Activated CD4-positive, alpha-beta memory T cell treated with anti-CD3 and anti-CD28 coated beads for 36 hours (primary cell): ENCODE results near the gene METTL25B. TPM values are rescaled to one million over a fixed set of nuclear protein-coding genes. Genes with fewer than 3 reads are reported as not detected.

ENCODE experiments used
- CTCF ChIA-PET: fragments of 350-600 bp; sonication (Branson Sonifier 250); formaldehyde crosslinking; loops from one replicate; lab custom pipeline; 2021; ENCODE audit warnings: antibody characterized with exemption, inconsistent platforms; lab: Charles Lee
- POLR2A ChIA-PET: fragments of 350-600 bp; sonication (Branson Sonifier 250); formaldehyde crosslinking; loops from one replicate; lab custom pipeline; 2021; ENCODE audit warnings: antibody characterized with exemption; lab: Charles Lee
- DNase-seq: peaks from one replicate; pipeline ENCODE4 v3.0.0-alpha.2; 2020
- H3K27ac Mint-ChIP-seq: one replicate; pipeline ENCODE4 v1.8.0; 2021; ENCODE audit warnings: mixed read lengths
- H3K27me3 Mint-ChIP-seq: one replicate; pipeline ENCODE4 v1.8.0; 2021; ENCODE audit warnings: mixed read lengths
- H3K36me3 Mint-ChIP-seq: one replicate; pipeline ENCODE4 v1.8.0; 2021; ENCODE audit warnings: mixed read lengths
- H3K4me1 Mint-ChIP-seq: one replicate; pipeline ENCODE4 v1.8.0; 2021; ENCODE audit warnings: low read depth, mixed read lengths
- H3K4me3 Mint-ChIP-seq: one replicate; pipeline ENCODE4 v1.8.0; 2021; ENCODE audit warnings: mild to moderate bottlenecking, mixed read lengths
- H3K9me3 Mint-ChIP-seq: one replicate; pipeline ENCODE4 v1.8.0; 2021; ENCODE audit warnings: mixed read lengths
- intact Hi-C: fragments of 100-400 bp; cut with micrococcal nuclease; formaldehyde crosslinking; loops from one replicate; pipeline ENCODE4 v1.15.1; 2023
- total RNA-seq, 2 experiments: library from RNA; stranded (reverse); gene quantifications; one replicate each; pipeline ENCODE4 v1.2.3, GENCODE V29; 2021

METTL25B gene
- total RNA-seq, 2 experiments from 2014 or later = 43.0 to 46.3 TPM

- Mint-ChIP-seq H3K27ac (no peak overlapping the region), H3K4me1 (peaks cover 20% of the 10 kb centered on the region), H3K4me3 (no peak overlapping the region), H3K9me3 (no peaks in the 10 kb centered on the region), H3K36me3 (no peaks in the 10 kb centered on the region), H3K27me3 (peaks cover 6% of the 10 kb centered on the region)
- POLR2A ChIA-PET = no interaction called here
- CTCF ChIA-PET = interaction anchor here (6.9 to 34.5 kb wide), 2 partner anchors 16 to 19 kb away, joined by 61 to 1179 read pairs; partner anchors contain the start of genes CRABP2 and NES
- intact Hi-C loops = no loop called here
- no peak for DNase-seq
Measured at GRCh38 chr1:156709757-156710489, 18.3 kb upstream of the METTL25B start.

GRCh38 chr1:156711011-156711817 is 17.1 kb upstream of the METTL25B start:
- Mint-ChIP-seq H3K27me3 (no peaks in the 10 kb centered on the region), H3K4me1 (peaks cover 7% of the 10 kb centered on the region), H3K4me3 (no peak overlapping the region), H3K27ac (no peak overlapping the region), H3K9me3 (no peaks in the 10 kb centered on the region), H3K36me3 (no peaks in the 10 kb centered on the region)
- no peak for DNase-seq
- intact Hi-C loops = no loop called here
- ChIA-PET CTCF (interaction anchor here (0.6 to 34.5 kb wide), 6 partner anchors 9 to 325 kb away, joined by 3 to 1179 read pairs (median 4); partner anchors contain the start of genes CRABP2 and NES), POLR2A (interaction anchor here (1.0 to 1.7 kb wide), 2 partner anchors 15 to 22 kb away, joined by 3 to 6 read pairs; no protein-coding TSS in a partner anchor)

GRCh38 chr1:156712626-156713025 is 15.6 kb upstream of the METTL25B start:
- intact Hi-C loops = no loop called here
- ChIA-PET POLR2A (interaction anchor here (0.7 to 1.7 kb wide), 2 partner anchors 23 to 156 kb away, joined by 3 to 6 read pairs; no protein-coding TSS in a partner anchor), CTCF (interaction anchor here (1.0 to 34.5 kb wide), 5 partner anchors 9 to 327 kb away, joined by 3 to 1179 read pairs (median 4); partner anchors contain the start of genes CRABP2 and NES)
- no peak for DNase-seq
- Mint-ChIP-seq H3K4me3 (no peak overlapping the region), H3K27me3 (no peaks in the 10 kb centered on the region), H3K9me3 (no peaks in the 10 kb centered on the region), H3K4me1 (no peaks in the 10 kb centered on the region), H3K27ac (no peak overlapping the region), H3K36me3 (peaks cover 2% of the 10 kb centered on the region)

- no peaks in the 10 kb centered on the region for H3K9me3 Mint-ChIP-seq
- H3K36me3 Mint-ChIP-seq = peaks cover 3% of the 10 kb centered on the region
- POLR2A ChIA-PET = interaction anchor here (1.4 kb wide), 1 partner anchor 13 kb away, joined by 4 read pairs; the partner anchor contains the start of genes ISG20L2 and METTL25B
- intact Hi-C loops = no loop called here
- H3K4me3 Mint-ChIP-seq = no peak overlapping the region
- peaks cover under 1% of the 10 kb centered on the region for H3K4me1 Mint-ChIP-seq
- CTCF ChIA-PET = interaction anchor here (1.4 to 34.5 kb wide), 3 partner anchors 11 to 54 kb away, joined by 3 to 1179 read pairs (median 61); partner anchors contain the start of genes CRABP2 and NES
- no peak overlapping the region for H3K27ac Mint-ChIP-seq
- no peaks in the 10 kb centered on the region for H3K27me3 Mint-ChIP-seq
- no peak for DNase-seq
Measured at GRCh38 chr1:156714830-156715229, 13.4 kb upstream of the METTL25B start.

- peaks cover 8% of the 10 kb centered on the region for H3K4me1 Mint-ChIP-seq
- H3K9me3 Mint-ChIP-seq = no peaks in the 10 kb centered on the region
- H3K27me3 Mint-ChIP-seq = no peaks in the 10 kb centered on the region
- H3K4me3 Mint-ChIP-seq = no peak overlapping the region
- no peak overlapping the region for H3K27ac Mint-ChIP-seq
- no peak for DNase-seq
- intact Hi-C loops = no loop called here
- ChIA-PET CTCF (interaction anchor here (0.7 to 34.5 kb wide), 5 partner anchors 8 to 121 kb away, joined by 3 to 1179 read pairs (median 3); partner anchors contain the start of genes CRABP2 and NES), POLR2A (no interaction called here)
- H3K36me3 Mint-ChIP-seq = peaks cover 14% of the 10 kb centered on the region
Measured at GRCh38 chr1:156717351-156717750, 10.9 kb upstream of the METTL25B start.

GRCh38 chr1:156721131-156721530 is 7.1 kb upstream of the METTL25B start:
- no peaks in the 10 kb centered on the region for H3K27me3 Mint-ChIP-seq
- CTCF ChIA-PET = interaction anchor here (0.6 to 34.5 kb wide), 5 partner anchors 8 to 95 kb away, joined by 3 to 1179 read pairs (median 3); partner anchors contain the start of genes CRABP2 and NES
- peaks cover 28% of the 10 kb centered on the region for H3K4me1 Mint-ChIP-seq
- peak overlapping the region; percentile 77 for H3K27ac Mint-ChIP-seq
- H3K4me3 Mint-ChIP-seq = no peak overlapping the region
- POLR2A ChIA-PET = interaction anchor here (1.0 kb wide), 1 partner anchor 220 kb away, joined by 3 read pairs; the partner anchor contains the start of gene MEF2D
- DNase-seq = no peak
- intact Hi-C loops = no loop called here
- no peaks in the 10 kb centered on the region for H3K9me3 Mint-ChIP-seq
- H3K36me3 Mint-ChIP-seq = peaks cover 35% of the 10 kb centered on the region

GRCh38 chr1:156721535-156721934 is 6.7 kb upstream of the METTL25B start:
- peak; percentile 38 for DNase-seq
- intact Hi-C loops = no loop called here
- Mint-ChIP-seq H3K4me1 (peaks cover 28% of the 10 kb centered on the region), H3K27me3 (no peaks in the 10 kb centered on the region), H3K36me3 (peaks cover 35% of the 10 kb centered on the region), H3K27ac (peak overlapping the region; percentile 77), H3K9me3 (no peaks in the 10 kb centered on the region), H3K4me3 (no peak overlapping the region)
- CTCF ChIA-PET = interaction anchor here (0.6 to 34.5 kb wide), 6 partner anchors 9 to 96 kb away, joined by 3 to 1179 read pairs (median 3); partner anchors contain the start of genes CRABP2 and NES
- POLR2A ChIA-PET = interaction anchor here (1.0 kb wide), 1 partner anchor 221 kb away, joined by 3 read pairs; the partner anchor contains the start of gene MEF2D

GRCh38 chr1:156725683-156726280 is 2.5 kb upstream of the METTL25B start:
- H3K36me3 Mint-ChIP-seq = peaks cover 36% of the 10 kb centered on the region
- no peak overlapping the region for H3K27ac Mint-ChIP-seq
- DNase-seq = peak; percentile 88
- no peaks in the 10 kb centered on the region for H3K9me3 Mint-ChIP-seq
- H3K27me3 Mint-ChIP-seq = no peaks in the 10 kb centered on the region
- H3K4me1 Mint-ChIP-seq = peaks cover 36% of the 10 kb centered on the region
- CTCF ChIA-PET = interaction anchor here (0.6 to 34.5 kb wide), 65 partner anchors 8 to 340 kb away, joined by 3 to 1179 read pairs (median 5); partner anchors contain the start of genes CRABP2, GPATCH4, HDGF and INSRR
- H3K4me3 Mint-ChIP-seq = no peak overlapping the region
- POLR2A ChIA-PET = interaction anchor here (0.6 to 7.4 kb wide), 10 partner anchors 15 to 136 kb away, joined by 3 to 90 read pairs (median 4); partner anchors contain the start of genes CRABP2, HDGF, MRPL24 and PRCC
- intact Hi-C loops = loop anchor here (1.0 to 5.0 kb wide), 6 partner anchors 36 to 202 kb away; partner anchors contain the start of gene NTRK1

GRCh38 chr1:156726549-156727226 is 1.6 kb upstream of the METTL25B start:
- DNase-seq = peak; percentile 71
- Mint-ChIP-seq H3K4me1 (peaks cover 36% of the 10 kb centered on the region), H3K4me3 (no peak overlapping the region), H3K36me3 (peaks cover 32% of the 10 kb centered on the region), H3K27ac (no peak overlapping the region), H3K9me3 (no peaks in the 10 kb centered on the region), H3K27me3 (no peaks in the 10 kb centered on the region)
- ChIA-PET CTCF (interaction anchor here (0.6 to 34.5 kb wide), 55 partner anchors 9 to 269 kb away, joined by 3 to 1179 read pairs (median 7); partner anchors contain the start of genes CRABP2, HDGF, INSRR and MRPL24), POLR2A (interaction anchor here (0.6 to 7.4 kb wide), 10 partner anchors 14 to 135 kb away, joined by 3 to 90 read pairs (median 5); partner anchors contain the start of genes CRABP2, HDGF, MRPL24 and PRCC)
- intact Hi-C loops = loop anchor here (1.0 to 5.0 kb wide), 6 partner anchors 37 to 201 kb away; partner anchors contain the start of gene NTRK1

- peak overlapping the region; percentile 99 for H3K27ac Mint-ChIP-seq
- no peak for DNase-seq
- CTCF ChIA-PET = interaction anchor here (0.9 to 34.5 kb wide), 26 partner anchors 14 to 222 kb away, joined by 3 to 1179 read pairs (median 18); partner anchors contain the start of genes CRABP2, HDGF, INSRR and MRPL24
- H3K4me1 Mint-ChIP-seq = peaks cover 34% of the 10 kb centered on the region
- POLR2A ChIA-PET = interaction anchor here (1.1 to 7.4 kb wide), 8 partner anchors 12 to 136 kb away, joined by 3 to 90 read pairs (median 10); partner anchors contain the start of genes HDGF, MRPL24, NAXE and PRCC
- H3K36me3 Mint-ChIP-seq = peaks cover 29% of the 10 kb centered on the region
- H3K9me3 Mint-ChIP-seq = no peaks in the 10 kb centered on the region
- intact Hi-C loops = loop anchor here (2.0 to 5.0 kb wide), 2 partner anchors 133 to 200 kb away; partner anchors contain the start of gene NTRK1
- no peaks in the 10 kb centered on the region for H3K27me3 Mint-ChIP-seq
- no peak overlapping the region for H3K4me3 Mint-ChIP-seq
Measured at GRCh38 chr1:156727492-156727891, 777 bp upstream of the METTL25B start.
